PC-3 (cell line): ENCODE data around the gene CRIM1.

Source experiments
- CTCF ChIP-seq: fragments of 300-600 bp; sonication (generic); conservative IDR thresholded peaks from 2 replicates; pipeline ENCODE4 v1.5.1; 2017; ENCODE audit warnings: antibody characterized with exemption, low read depth, mild to moderate bottlenecking, low read length
- EZH2 ChIP-seq: fragments of 300-600 bp; sonication (generic); IDR thresholded peaks from one replicate; pipeline ENCODE4 v1.6.1; 2017; ENCODE audit warnings: antibody characterized with exemption, mild to moderate bottlenecking, low read length; ENCODE audit not compliant: unreplicated experiment
- EZH2phosphoT487 ChIP-seq: fragments of 300-600 bp; sonication (generic); IDR thresholded peaks from 2 replicates; pipeline ENCODE4 v1.6.1; 2018; ENCODE audit warnings: mild to moderate bottlenecking, antibody characterized with exemption, low read length, borderline replicate concordance

- TF ChIP-seq CTCF (no peak), EZH2phosphoT487 (no peak), EZH2 (no peak)
These were observed 212.3 kb downstream of the CRIM1 start for GRCh38 chr2:36567711-36568408.
